A549 (cell line): ENCODE results near the gene GFOD2.

Experiments used
- BHLHE40 ChIP-seq: IDR thresholded peaks from 2 replicates; pipeline ENCODE4 v1.6.1; 2012; ENCODE audit warnings: low read depth, low read length, inconsistent platforms
- MAFK ChIP-seq: fragments of 450-650 bp; IDR thresholded peaks from 2 replicates; pipeline ENCODE4 v1.6.1; 2014; ENCODE audit not compliant: partially characterized antibody
- MAZ ChIP-seq: fragments of 150-350 bp; IDR thresholded peaks from 2 replicates; pipeline ENCODE4 v1.6.1; 2014; ENCODE audit warnings: antibody characterized with exemption, low read depth, low read length, borderline replicate concordance
- PBX3 ChIP-seq: IDR thresholded peaks from 2 replicates; pipeline ENCODE4 v1.6.1; 2012
- PHF8 ChIP-seq: fragments of 200-600 bp; sonication (generic); IDR thresholded peaks from 2 replicates; pipeline ENCODE4 v1.6.1; 2016; ENCODE audit warnings: low read depth, mild to moderate bottlenecking, antibody characterized with exemption, moderate library complexity, borderline replicate concordance
- POLR2A ChIP-seq: IDR thresholded peaks from 2 replicates; pipeline ENCODE4 v1.6.1; 2012; ENCODE audit warnings: mild to moderate bottlenecking, low read length
- RAD21 ChIP-seq, 2 experiments: fragments of >200 bp in 1 of 2; sonication (Bioruptor Twin) in 1 of 2; formaldehyde crosslinking in 1 of 2; IDR thresholded peaks in 1 of 2; conservative IDR thresholded peaks in 1 of 2; 2 replicates in 1 of 2; 3 replicates in 1 of 2; pipeline ENCODE4 v1.6.1; 2012 to 2018; ENCODE audit warnings: inconsistent platforms in 1 of 2
- REST ChIP-seq: fragments of 200-600 bp; sonication (generic); IDR thresholded peaks from 2 replicates; pipeline ENCODE4 v1.6.1; 2016; ENCODE audit warnings: antibody characterized with exemption, mild to moderate bottlenecking, moderate library complexity
- SREBF2 ChIP-seq: fragments of 450-650 bp; IDR thresholded peaks from 2 replicates; pipeline ENCODE4 v1.6.1; 2014; ENCODE audit warnings: mild to moderate bottlenecking, moderate library complexity
- TP53 ChIP-seq: fragments of 250-450 bp; sonication (Bioruptor Pico); IDR thresholded peaks from 2 replicates; pipeline ENCODE4 v1.5.0; 2021; ENCODE audit warnings: mild to moderate bottlenecking, moderate library complexity
- TF ChIP-seq, protein P1 (sequence below): fragments of >200 bp; sonication (Bioruptor Twin); formaldehyde crosslinking; IDR thresholded peaks from 3 replicates; pipeline ENCODE4 v1.5.1; 2016
- TF ChIP-seq, protein P2 (sequence below): IDR thresholded peaks from 2 replicates; pipeline ENCODE4 v1.6.1; 2012

- TF ChIP-seq, protein P1, sequence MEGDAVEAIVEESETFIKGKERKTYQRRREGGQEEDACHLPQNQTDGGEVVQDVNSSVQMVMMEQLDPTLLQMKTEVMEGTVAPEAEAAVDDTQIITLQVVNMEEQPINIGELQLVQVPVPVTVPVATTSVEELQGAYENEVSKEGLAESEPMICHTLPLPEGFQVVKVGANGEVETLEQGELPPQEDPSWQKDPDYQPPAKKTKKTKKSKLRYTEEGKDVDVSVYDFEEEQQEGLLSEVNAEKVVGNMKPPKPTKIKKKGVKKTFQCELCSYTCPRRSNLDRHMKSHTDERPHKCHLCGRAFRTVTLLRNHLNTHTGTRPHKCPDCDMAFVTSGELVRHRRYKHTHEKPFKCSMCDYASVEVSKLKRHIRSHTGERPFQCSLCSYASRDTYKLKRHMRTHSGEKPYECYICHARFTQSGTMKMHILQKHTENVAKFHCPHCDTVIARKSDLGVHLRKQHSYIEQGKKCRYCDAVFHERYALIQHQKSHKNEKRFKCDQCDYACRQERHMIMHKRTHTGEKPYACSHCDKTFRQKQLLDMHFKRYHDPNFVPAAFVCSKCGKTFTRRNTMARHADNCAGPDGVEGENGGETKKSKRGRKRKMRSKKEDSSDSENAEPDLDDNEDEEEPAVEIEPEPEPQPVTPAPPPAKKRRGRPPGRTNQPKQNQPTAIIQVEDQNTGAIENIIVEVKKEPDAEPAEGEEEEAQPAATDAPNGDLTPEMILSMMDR, result no peak
- TF ChIP-seq BHLHE40 (no peak), TP53 (CRISPR knock-in tag) (no peak), REST (no peak), SREBF2 (no peak), POLR2A (no peak), MAFK (no peak), PBX3 (no peak), PHF8 (no peak), MAZ (no peak), RAD21 (conservative IDR thresholded peaks at IDR 0.05 in 1 of 2, IDR thresholded peaks at IDR 0.05 in 1 of 2) (no peak)
- TF ChIP-seq, protein P2, sequence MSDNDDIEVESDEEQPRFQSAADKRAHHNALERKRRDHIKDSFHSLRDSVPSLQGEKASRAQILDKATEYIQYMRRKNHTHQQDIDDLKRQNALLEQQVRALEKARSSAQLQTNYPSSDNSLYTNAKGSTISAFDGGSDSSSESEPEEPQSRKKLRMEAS, result no peak
Measured at GRCh38 chr16:67741118-67741517, 22.0 kb upstream of the GFOD2 start.
